Activated CD8-positive, alpha-beta T cell treated with anti-CD3 and anti-CD28 coated beads for 36 hours (primary cell): ENCODE results near the gene CLTCL1. TPM values are rescaled to one million over a fixed set of nuclear protein-coding genes. Genes with fewer than 3 reads are reported as not detected.

Experiments used
- ATAC-seq: fragments of 200-7000 bp; cut with Tn5 transposase; one replicate; pipeline ENCODE4 v1.10.0; 2021; ENCODE audit warnings: mild to moderate bottlenecking, moderate library complexity
- CTCF ChIA-PET: fragments of 350-600 bp; sonication (Branson Sonifier 250); formaldehyde crosslinking; loops from one replicate; lab custom pipeline; 2021; ENCODE audit warnings: antibody characterized with exemption; lab: Charles Lee
- POLR2A ChIA-PET: fragments of 350-600 bp; sonication (Branson Sonifier 250); formaldehyde crosslinking; loops from one replicate; lab custom pipeline; 2021; ENCODE audit warnings: antibody characterized with exemption; lab: Charles Lee
- DNase-seq: peaks from one replicate; pipeline ENCODE4 v3.0.0-alpha.2; 2020
- H3K27ac Mint-ChIP-seq: one replicate; pipeline ENCODE4 v1.8.0; 2021; ENCODE audit warnings: mild to moderate bottlenecking, mixed read lengths
- H3K27me3 Mint-ChIP-seq: one replicate; pipeline ENCODE4 v1.8.0; 2021; ENCODE audit warnings: mixed read lengths
- H3K36me3 Mint-ChIP-seq: one replicate; pipeline ENCODE4 v1.8.0; 2021; ENCODE audit warnings: low read depth, mixed read lengths
- H3K4me1 Mint-ChIP-seq: one replicate; pipeline ENCODE4 v1.8.0; 2021; ENCODE audit warnings: low read depth, mixed read lengths
- H3K4me3 Mint-ChIP-seq: one replicate; pipeline ENCODE4 v1.8.0; 2021; ENCODE audit warnings: mild to moderate bottlenecking, moderate library complexity, mixed read lengths
- H3K9me3 Mint-ChIP-seq: one replicate; pipeline ENCODE4 v1.8.0; 2021; ENCODE audit warnings: mixed read lengths
- CTCF ChIP-seq: fragments of 200-600 bp; IDR thresholded peaks from one replicate; pipeline ENCODE4 v1.8.0; 2022; ENCODE audit warnings: antibody characterized with exemption, mild to moderate bottlenecking
- intact Hi-C: fragments of 100-400 bp; cut with micrococcal nuclease; formaldehyde crosslinking; loops from one replicate; pipeline ENCODE4 v1.10.0; 2022
- total RNA-seq, 2 experiments: library from RNA; stranded (reverse); gene quantifications; one replicate each; pipeline ENCODE4 v1.2.3, GENCODE V29; 2021

The CLTCL1 gene
- total RNA-seq, 2 experiments from 2014 or later, result 0.45 to 0.65 TPM

- intact Hi-C loops, result no loop called here
- DNase-seq, result no peak
- no peak for ATAC-seq
Measured at GRCh38 chr22:19172213-19173046, 119.1 kb downstream of the CLTCL1 start.

GRCh38 chr22:19169947-19170318 is 121.6 kb downstream of the CLTCL1 start:
- Mint-ChIP-seq H3K9me3 (no peaks in the 10 kb centered on the region), H3K27ac (no peak overlapping the region), H3K27me3 (peaks cover 29% of the 10 kb centered on the region), H3K4me1 (peaks cover 32% of the 10 kb centered on the region), H3K36me3 (peaks cover 14% of the 10 kb centered on the region), H3K4me3 (peak overlapping the region; percentile 92)
- DNase-seq, result no peak
- no peak for ATAC-seq
- ChIA-PET POLR2A (no interaction called here), CTCF (interaction anchor here (1.2 kb wide), 2 partner anchors 9 to 23 kb away, joined by 4 to 5 read pairs; partner anchors contain the start of gene SLC25A1)
- no peak for TF ChIP-seq CTCF
- intact Hi-C loops, result no loop called here

More at GRCh38 chr22:19172213-19173046, 119.1 kb downstream of the CLTCL1 start:
- peaks cover 22% of the 10 kb centered on the region for H3K27me3 Mint-ChIP-seq
- H3K9me3 Mint-ChIP-seq, result no peaks in the 10 kb centered on the region
- CTCF ChIA-PET, result no interaction called here
- peak overlapping the region; percentile 90 for H3K27ac Mint-ChIP-seq
- POLR2A ChIA-PET, result interaction anchor here (0.9 kb wide), 2 partner anchors 21 to 28 kb away, joined by 3 read pairs; partner anchors contain the start of gene ESS2
- peaks cover 35% of the 10 kb centered on the region for H3K4me1 Mint-ChIP-seq
- peaks cover 16% of the 10 kb centered on the region for H3K36me3 Mint-ChIP-seq
- no peak for TF ChIP-seq CTCF
- peak overlapping the region; percentile 92 for H3K4me3 Mint-ChIP-seq

GRCh38 chr22:19169002-19169946 is 122.2 kb downstream of the CLTCL1 start:
- TF ChIP-seq CTCF, result no peak
- intact Hi-C loops, result no loop called here
- Mint-ChIP-seq H3K27ac (no peak overlapping the region), H3K27me3 (peaks cover 32% of the 10 kb centered on the region), H3K4me3 (no peak overlapping the region), H3K4me1 (peaks cover 28% of the 10 kb centered on the region), H3K36me3 (peaks cover 14% of the 10 kb centered on the region), H3K9me3 (no peaks in the 10 kb centered on the region)
- CTCF ChIA-PET, result interaction anchor here (1.2 kb wide), 2 partner anchors 10 to 22 kb away, joined by 4 to 5 read pairs; partner anchors contain the start of gene SLC25A1
- DNase-seq (no peak), ATAC-seq (no peak)
- POLR2A ChIA-PET, result no interaction called here

GRCh38 chr22:19168088-19168890 is 123.2 kb downstream of the CLTCL1 start:
- ChIA-PET POLR2A (no interaction called here), CTCF (no interaction called here)
- no peak overlapping the region for H3K27ac Mint-ChIP-seq
- H3K4me3 Mint-ChIP-seq, result no peak overlapping the region
- peaks cover 32% of the 10 kb centered on the region for H3K27me3 Mint-ChIP-seq
- ATAC-seq (no peak), DNase-seq (no peak)
- intact Hi-C loops, result no loop called here
- peaks cover 11% of the 10 kb centered on the region for H3K36me3 Mint-ChIP-seq
- TF ChIP-seq CTCF, result no peak
- peaks cover 18% of the 10 kb centered on the region for H3K4me1 Mint-ChIP-seq
- H3K9me3 Mint-ChIP-seq, result no peaks in the 10 kb centered on the region
